HTERT RPE-1 (cell line): ENCODE measurements around the gene CCDC136.

ENCODE experiments used
- in situ Hi-C: fragments of 300-500 bp; cut with MboI; formaldehyde crosslinking; loops from 4 replicates; pipeline ENCODE4 v1.14.3; 2020; ENCODE audit warnings: low sequenced_read_pairs

The CCDC136 gene

DNA sequence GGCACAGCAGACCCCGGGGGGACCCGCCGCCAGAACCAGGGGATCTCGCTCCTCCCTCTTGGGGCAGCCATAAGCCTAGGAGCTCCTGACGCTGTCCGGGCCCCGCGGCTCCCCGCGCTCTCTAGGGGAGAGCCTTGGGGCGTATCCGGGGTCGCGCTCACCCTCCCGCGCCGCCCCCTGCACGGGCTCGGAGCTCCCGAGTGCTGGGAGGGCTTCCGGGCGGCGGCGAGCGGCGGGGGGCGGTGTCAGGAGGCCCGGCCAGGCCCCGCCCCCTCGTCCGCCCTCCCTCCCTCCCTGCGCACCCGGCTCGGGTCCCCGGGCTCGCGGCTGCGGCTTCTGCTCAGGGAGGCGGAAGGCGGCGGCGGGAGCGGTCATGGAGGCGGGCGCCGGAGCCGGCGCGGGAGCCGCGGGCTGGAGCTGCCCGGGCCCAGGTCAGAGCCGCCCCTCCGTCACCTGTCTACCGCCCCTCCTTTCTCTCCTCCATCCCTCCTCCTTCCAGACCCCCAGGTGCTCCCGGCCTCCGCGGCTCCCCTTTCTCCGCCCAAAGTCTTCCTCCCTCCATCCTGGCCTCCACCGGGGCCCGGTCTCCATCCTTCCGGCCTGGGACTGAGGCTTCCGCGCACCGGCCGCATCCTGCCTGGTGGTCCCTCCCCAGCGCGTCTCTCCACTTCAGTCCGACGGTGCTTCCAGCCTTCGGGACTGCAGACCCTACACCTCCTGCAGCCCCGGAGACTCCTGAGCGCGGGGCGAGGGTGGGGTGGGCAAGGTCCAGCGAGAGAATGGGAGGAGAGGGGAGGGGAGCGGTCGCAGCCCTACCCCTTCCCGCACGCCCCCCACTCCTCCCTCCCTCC is at the start of gene CCDC136:
CCDC136 (plus strand) TSS at position 848 of the 851 bp plus-strand sequence. CDS start 444 bp downstream, outside the sequence.
- in situ Hi-C loops: no loop called here

DNA sequence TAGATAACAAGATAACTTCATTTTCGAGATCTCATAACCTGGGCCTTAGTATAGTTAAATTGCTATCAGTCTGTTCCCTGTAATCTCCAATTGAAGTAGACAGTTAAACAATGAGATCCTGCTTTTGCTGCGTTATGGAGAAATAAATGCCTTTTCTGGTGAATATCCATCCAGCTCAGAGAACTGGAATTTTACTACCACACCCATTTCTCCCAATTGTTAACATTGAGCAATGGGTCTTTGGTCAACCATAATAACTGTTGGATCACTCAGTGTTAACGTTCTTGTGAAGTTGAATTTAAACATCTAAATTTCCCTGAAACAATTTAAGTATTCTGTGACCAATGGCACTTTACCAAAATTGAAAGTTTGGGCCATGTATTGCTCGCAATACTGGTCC is 49.6 kb upstream of the CCDC136 start:
- in situ Hi-C loops: no loop called here

DNA sequence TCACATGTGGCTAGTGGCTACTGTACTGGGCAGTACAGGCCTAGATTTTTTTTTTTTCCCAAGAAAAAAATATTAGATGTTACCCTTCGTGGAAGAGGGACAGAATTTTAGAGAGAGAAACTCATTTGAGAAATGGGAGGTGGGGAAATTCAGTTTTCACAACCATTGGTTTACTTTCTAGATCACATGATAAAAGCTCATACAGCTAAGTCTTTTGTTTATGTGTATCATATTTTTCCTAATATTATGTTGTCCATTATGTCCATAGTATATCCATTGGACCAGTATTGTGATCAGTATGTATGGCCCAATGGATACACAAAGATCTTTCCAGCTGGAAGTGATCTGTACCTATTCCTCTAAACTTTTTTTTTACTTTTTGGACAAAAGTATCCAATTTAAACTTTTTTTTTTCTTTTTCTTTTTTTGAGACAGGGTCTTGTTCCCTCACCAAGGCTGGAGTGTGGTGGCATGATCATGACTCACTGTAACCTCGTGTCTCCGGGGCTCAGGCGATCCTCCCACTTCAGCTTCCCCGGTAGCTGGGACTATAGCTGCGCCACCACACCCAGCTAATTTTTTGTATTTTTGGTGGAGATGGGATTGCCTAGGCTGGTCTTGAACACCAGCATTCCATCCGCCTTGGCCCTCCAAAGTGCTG is 48.5 kb upstream of the CCDC136 start:
- in situ Hi-C loops: no loop called here

DNA sequence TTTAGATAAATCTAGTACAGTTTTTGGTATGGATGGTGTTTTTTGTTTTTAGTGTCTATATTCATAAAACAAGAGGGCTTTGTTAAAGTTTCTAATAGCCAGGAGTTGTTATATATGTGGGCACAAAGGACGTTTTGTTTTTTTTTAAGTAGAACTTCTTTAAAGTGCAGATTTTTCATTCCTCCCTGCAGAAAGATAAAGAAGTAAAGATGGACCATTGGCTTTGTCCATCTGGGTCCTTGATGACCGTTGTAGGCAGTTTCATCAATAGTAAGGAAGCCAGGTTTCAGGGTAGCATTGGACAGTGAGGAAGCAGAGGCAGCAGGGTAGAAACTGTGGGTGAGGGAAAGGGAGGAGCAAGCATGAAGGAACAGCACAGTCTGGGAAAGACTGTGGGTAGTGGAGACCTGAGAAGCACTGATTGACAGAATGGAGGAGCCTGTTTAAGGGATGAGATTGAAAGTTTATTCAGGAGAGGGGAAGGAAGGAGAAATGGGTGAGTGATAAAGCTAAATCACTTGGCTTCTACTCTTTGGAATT is 47.3 kb upstream of the CCDC136 start:
- in situ Hi-C loops: no loop called here

DNA sequence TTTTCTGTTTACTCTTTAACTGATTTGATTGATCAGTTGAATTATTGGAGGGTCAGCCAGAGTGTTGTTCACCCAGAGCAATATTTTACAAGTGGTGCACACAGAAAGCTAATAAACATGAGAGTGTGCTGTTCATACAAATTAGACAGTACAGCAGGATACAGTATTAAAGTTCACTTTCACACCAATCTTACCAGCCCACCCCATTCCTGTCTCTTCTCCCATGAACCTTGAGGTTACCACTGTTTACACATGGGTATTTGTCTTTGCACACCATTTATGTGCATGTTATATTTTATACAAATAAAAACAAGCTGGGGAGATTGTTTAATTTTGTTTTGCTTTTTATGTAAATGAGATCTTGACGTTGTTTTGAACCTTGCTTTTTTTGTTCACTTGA is 46.1 kb upstream of the CCDC136 start:
- in situ Hi-C loops: no loop called here

DNA sequence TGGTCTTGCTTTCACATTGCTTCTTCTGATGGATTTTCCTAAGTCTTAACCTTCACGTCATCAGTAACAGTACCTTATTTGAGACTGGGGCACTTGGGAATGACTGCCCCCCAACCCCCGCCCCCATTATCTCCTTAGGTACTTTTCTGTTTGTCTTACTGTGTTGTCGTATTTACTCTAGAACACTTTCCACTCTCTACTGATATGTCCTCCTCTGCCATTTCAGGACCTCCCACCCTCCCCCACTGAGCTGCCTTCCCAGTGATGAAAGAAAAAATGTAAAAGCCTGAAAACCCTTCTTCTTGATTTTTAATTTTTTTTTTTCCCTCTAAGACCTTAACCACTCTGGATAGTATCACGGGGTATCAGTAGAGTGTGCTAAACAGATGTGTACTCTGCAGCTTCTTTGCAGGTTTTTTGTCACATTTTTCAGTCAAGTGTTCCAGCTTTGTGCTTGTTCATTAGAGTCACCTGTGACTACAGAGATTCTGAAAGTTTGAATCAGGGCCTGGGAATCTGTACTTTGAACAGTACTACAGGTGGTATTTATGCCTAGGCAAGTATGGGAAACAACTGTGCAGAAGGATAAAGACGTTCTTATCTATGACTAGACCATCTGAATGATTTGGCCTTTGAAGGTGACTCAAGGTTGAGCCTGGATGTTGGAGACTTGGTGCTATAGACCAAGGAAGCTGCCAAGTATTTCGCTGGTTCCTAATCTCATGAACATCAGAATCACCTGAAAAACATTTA is 44.3 kb upstream of the CCDC136 start:
- in situ Hi-C loops: no loop called here

DNA sequence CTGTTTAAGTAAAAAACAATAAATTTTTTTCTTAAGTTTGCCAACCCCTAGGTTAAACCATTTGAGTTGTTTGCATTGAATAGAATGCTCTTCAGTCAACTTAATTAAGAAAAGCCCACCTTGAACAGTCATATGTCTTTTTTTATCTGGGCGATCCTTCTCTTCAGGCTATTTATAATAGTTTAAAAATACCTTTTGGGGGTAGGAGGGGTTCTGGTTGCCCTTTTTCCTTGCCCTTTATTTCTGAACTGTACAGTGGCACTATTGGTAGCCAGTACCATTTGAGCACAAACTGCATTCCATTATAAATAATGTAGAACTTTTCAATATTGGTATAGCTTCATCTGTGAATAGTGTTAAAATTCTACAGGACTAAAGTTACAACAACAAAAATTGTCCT is 39.5 kb upstream of the CCDC136 start:
- in situ Hi-C loops: no loop called here

DNA sequence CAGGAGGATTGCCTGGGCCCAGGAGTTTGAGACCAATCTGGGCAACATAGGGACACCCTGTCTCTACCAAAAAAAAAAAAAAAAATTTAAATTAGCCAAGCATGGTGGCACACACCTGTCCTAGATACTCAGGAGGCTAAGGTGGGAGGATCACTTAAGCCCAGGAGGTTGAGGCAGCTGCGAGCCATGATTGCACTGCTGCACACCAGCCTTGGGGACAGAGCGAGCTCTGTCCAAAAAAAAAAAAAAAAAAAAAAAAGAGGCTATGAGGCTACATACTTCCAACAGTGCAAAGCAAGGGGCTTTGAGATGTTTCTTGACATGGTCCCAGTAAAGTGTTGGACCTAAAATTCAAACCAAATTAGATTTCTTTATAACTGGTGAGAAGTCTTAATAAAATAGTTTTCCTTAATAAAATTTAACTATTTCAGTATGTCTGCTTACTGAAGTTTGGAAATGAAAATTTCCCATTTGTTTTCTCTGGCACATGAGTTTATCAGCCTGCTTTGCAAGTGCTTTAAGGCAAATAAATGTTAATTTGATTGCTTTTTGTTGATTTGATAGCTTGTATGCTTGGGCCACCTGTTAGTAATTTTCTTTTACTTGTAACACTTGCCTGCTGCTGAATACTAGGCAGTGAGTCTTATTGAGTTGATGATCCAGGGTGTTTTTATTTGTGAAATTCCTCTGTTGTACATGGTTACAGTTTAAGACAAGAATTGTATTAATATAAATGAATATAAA is 36.5 kb upstream of the CCDC136 start:
- in situ Hi-C loops: no loop called here

DNA sequence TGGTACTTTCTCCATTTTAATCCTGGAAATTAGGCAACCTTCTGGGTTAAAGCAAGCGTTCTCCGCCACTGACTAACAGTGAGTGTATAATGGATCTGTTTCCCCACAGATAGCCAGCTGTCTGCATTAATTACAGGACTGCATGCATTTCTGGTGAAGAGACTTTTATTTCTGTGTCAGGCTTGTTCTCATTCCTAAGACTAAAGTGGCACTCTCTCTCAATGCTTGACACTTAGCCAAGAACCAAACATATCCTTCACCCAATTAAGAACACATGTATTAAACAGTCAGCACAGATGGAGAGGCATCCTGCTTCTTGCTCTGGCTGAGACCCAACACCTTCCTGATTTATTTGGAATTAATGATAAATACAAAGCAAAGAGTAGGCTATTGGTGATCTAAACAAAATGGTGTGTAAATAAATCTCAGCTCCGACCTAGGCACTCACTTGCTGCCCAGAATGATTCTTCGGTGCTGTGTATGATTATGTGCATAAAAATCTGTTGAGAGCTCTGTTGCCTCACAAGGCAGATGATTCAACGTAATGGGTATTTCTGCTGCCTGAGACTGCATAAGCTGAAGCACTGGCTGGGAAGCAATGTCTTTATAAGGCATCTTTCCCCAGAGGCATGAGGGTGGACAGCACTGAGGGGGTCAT is 35.8 kb upstream of the CCDC136 start:
- in situ Hi-C loops: no loop called here

DNA sequence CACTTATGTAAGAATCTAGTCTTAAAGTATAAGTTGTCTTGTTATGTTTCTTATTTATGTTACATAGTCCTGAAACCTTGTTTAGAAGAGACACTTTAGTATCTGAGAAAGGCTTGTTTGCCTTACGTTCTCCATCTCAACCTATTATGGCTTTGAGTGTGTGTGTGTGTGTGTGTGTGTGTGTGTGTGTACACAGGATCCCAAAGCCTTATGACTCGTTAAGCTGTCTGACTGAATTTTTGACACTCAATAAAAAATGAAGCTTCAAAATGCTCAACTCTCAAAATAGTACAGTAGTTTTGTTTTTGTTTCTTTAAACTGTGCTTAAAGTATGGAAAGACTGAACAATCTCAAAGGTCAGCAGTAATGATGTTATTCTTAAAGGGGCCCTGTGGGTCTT is 34.6 kb upstream of the CCDC136 start:
- in situ Hi-C loops: no loop called here

DNA sequence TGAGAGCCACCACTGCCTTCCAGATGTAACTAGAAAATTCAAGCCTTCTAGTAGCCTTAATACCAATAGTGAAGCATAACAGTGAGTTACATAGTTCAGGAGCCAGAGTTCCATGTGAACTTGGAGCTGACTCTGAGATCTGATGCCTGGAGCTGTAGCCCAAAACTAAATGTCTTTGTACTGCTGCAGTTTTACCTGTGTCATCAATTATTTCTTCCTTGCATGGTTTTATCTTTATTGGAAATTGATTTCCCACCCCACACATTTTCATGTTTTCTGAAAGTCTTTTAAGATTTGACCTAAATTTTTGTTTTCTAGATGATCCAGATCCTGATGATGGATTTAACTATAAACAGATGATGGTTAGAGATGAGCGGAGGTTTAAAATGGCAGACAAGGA is 33.2 kb upstream of the CCDC136 start:
- in situ Hi-C loops: no loop called here

DNA sequence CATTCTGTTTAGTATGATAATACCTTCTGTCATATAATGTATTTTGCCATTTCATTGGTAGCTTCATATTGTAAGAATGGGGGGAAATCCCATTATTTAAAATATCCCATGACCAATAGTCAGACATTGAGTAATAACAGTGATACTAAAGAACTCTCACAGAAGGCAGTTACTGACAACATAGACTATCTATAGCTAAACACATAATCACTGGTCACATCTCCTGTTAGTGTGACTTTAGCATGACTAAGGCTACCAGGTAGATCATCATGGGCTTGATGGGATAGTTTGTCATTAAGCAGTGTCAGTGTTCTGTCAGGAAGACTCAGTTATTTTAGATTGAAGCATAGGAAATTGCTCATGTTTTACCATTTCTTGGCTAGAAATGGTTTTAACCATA is 32.5 kb upstream of the CCDC136 start:
- in situ Hi-C loops: no loop called here

DNA sequence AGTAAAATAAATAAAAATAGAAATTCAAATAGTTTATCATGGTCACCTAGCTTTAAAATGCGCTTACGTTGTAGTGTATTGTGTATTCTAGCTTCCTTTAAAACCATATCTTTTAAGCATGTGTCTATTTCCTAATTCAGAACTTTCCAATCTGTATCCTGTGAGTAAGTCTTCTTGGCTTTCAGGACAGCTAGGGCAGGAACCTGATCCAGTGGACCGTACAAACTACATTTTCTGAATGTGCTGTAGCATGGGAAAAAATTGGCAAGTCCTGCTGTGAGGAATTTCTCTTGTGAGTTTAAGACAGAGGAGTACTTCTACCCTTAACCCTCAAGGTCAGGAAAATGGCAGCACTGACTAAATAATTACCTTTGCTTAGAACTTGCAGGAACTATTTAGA is 28.2 kb upstream of the CCDC136 start:
- in situ Hi-C loops: no loop called here

DNA sequence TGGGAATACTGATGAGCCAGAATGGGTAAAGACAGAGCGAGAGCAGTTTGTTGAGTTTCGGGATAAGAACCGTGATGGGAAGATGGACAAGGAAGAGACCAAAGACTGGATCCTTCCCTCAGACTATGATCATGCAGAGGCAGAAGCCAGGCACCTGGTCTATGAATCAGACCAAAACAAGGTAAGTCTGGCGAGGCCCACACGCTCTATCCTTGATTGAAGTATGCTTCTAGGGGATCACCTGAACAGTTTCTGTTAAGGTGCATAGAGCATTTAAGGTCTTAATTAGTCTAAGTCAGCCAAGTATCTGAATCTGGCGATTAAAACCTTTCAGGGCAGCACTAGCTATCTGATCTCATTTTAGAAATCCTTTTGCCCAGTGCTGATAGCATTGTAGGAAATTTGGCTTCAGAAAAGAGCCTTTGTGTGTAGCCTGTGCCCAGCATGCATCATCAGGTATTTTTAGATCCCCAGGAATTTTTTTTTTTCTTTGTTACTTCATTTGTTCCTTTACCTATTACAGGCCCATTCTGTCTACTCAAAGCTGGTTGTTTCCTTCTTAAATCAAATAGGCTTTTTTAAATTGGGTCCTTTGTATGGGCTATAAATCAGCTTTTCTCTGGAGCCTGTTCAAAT is 24.2 kb upstream of the CCDC136 start:
- in situ Hi-C loops: no loop called here

DNA sequence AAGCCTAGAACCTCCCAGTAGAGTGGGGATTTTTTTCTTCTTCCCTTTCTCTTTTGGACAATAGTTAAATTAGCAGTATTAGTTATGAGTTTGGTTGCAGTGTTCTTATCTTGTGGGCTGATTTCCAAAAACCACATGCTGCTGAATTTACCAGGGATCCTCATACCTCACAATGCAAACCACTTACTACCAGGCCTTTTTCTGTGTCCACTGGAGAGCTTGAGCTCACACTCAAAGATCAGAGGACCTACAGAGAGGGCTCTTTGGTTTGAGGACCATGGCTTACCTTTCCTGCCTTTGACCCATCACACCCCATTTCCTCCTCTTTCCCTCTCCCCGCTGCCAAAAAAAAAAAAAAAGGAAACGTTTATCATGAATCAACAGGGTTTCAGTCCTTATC is 21.5 kb upstream of the CCDC136 start:
- in situ Hi-C loops: no loop called here

DNA sequence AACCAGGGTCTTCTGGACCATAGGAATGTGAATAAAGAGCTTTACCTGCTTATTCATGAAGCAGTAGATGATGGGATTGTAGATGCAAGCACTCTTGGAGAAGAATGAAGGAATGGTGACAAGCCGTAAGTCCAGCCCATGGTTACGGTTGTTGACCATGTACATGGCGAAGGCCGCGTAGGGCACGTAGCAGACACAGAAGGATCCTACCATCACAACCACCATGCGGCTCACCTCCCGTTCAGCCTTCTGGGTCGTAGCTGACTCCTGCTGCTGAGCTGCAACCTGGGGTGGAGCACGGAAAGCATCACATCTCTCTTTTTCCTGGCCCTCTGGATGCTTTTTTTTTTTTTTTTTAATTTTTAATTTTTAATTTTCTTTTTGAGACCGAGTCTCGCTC is 18.2 kb upstream of the CCDC136 start:
- in situ Hi-C loops: no loop called here

DNA sequence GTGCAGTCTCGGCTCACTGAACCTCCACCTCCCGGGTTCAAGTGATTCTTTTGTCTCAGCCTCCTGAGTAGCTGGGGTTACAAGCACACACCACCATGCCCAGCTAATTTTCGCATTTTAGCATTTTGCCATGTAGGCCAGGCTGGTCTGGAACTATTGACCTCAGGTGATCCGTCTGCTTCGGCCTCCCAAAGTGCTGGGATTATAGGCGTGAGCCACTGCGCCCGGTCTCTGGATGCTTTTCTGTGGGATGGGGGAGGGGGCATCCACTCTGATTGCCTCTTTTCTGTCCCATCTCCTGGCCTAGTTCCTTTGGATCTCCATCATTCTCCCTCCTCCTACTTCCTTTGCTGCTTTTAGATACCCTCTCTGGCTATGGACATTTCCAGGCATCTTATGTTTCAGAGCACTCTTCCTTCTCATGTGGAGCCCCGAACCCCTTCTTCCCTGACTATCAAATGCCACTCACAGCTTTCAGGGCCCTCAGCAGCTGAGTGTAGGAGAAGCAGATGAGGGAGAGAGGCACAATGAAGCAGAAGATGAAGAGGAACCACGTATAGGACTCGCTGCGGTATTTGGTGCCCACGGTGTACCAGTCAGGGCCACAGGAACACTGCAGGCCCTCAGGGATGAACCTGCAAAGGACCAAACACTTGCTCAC is 17.6 kb upstream of the CCDC136 start:
- in situ Hi-C loops: no loop called here

DNA sequence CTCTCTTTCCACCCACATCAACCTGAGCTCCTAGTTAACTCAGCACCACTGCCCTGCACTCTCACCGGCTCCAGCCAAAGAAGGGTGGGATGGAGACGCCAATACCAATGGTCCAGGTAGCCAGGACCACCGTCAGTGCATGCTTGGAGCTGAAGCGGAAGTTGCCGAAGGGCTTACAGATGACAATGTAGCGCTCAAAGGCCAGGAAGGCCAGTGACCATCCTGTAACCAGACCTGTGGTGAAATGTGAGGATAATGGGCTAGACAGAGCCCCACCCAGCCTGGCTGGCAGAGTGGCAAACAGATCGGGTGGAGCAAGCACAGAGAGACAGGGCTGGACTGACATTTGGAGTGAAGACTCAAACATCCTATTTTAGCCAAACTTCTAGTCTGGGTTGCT is 16.8 kb upstream of the CCDC136 start:
- in situ Hi-C loops: no loop called here

DNA sequence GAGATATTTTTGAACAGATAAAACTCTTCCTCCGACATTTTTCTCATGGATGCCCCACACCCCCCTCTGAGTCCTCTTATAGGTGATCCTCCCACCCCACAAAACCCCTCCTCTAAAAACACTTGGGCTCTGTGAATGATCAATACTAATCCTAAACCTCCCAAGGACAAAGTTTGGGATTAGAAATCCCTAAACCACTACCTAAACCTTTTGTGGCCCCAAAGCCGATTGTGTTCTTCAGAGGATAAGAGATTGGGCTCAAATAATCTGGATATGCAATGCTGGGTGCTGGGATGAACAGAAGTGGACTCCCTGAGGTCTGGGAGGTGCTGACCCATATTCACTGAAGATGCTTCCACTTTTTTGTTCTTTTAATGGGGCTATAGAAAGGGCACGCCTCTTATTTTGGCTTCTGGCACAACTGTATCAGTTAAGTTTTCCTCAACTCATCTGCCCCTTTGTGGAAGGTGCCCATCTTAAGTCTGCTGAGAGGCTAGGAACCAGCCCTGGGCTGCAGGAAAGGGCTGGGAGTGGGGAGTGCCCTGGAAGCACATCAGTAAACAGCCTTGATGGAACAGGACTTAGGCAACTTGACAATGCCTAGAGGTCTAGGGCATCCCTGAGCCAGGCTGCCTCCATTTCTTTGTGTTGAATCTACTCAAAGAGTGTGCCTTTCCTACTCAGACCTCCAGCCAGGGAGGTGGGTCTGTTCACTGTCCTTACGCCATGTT is 15.9 kb upstream of the CCDC136 start, which contains the start of gene OPN1SW:
OPN1SW (minus strand) TSS at position 51 of the 731 bp plus-strand sequence; CDS start at position 38, 13 bp downstream.
- in situ Hi-C loops: no loop called here
